Stimulated activated memory B cell treated with anti-CD40 and anti-IgM and Interleukin-4, amounts not matched to agents 10 μg/mL and 1 μg/mL and 100 μg/mL, for 72 hours (primary cell): ENCODE results near the gene LDHAL6A.
A peak's percentile ranks its signal among the peaks of the same experiment; 100 is the strongest.
"Not testable (repeated sequence)": the region's sequence is repeated elsewhere in the genome, so short reads cannot be mapped to it uniquely, and the experiment has no call there.

Experiments used
- ATAC-seq: fragments of 150-1000 bp; cut with Tn5 transposase; 2 replicates; pipeline ENCODE4 v1.10.0; 2021
- H3K27ac Mint-ChIP-seq: one replicate; pipeline ENCODE4 v1.8.0; 2022; ENCODE audit warnings: mild to moderate bottlenecking, mixed read lengths
- H3K27me3 Mint-ChIP-seq: one replicate; pipeline ENCODE4 v1.8.0; 2022; ENCODE audit warnings: mixed read lengths
- H3K36me3 Mint-ChIP-seq: one replicate; pipeline ENCODE4 v1.8.0; 2022; ENCODE audit warnings: mixed read lengths
- H3K4me1 Mint-ChIP-seq: one replicate; pipeline ENCODE4 v1.8.0; 2022; ENCODE audit warnings: mixed read lengths
- H3K4me3 Mint-ChIP-seq: one replicate; pipeline ENCODE4 v1.8.0; 2022; ENCODE audit warnings: mild to moderate bottlenecking, moderate library complexity, mixed read lengths
- H3K9me3 Mint-ChIP-seq: one replicate; pipeline ENCODE4 v1.8.0; 2022; ENCODE audit warnings: mixed read lengths

The LDHAL6A gene

GRCh38 chr11:18455686-18456372, at the start of gene LDHAL6A:
Gene LDHAL6A, plus strand, starts transcription at chr11:18455856. Its CDS starts 825 bp downstream, at chr11:18456681.
- H3K9me3 Mint-ChIP-seq, result no peaks in the 10 kb centered on the region
- no peaks in the 10 kb centered on the region for H3K27me3 Mint-ChIP-seq
- no peak within 1 kb of the TSS for H3K4me3 Mint-ChIP-seq
- peak; percentile 27 for ATAC-seq
- H3K36me3 Mint-ChIP-seq, result no peaks in the 10 kb centered on the region
- H3K4me1 Mint-ChIP-seq, result no peaks in the 10 kb centered on the region
- no peak within 1 kb of the TSS for H3K27ac Mint-ChIP-seq

GRCh38 chr11:18407400-18407799, 48.3 kb upstream of the LDHAL6A start:
- H3K4me1 Mint-ChIP-seq, H3K9me3 Mint-ChIP-seq, ATAC-seq, H3K27ac Mint-ChIP-seq, H3K27me3 Mint-ChIP-seq, H3K4me3 Mint-ChIP-seq: not testable (repeated sequence)
- peaks cover 35% of the 10 kb centered on the region for H3K36me3 Mint-ChIP-seq

GRCh38 chr11:18408558-18409291, 46.9 kb upstream of the LDHAL6A start:
- no peaks in the 10 kb centered on the region for H3K27me3 Mint-ChIP-seq
- H3K9me3 Mint-ChIP-seq, result no peaks in the 10 kb centered on the region
- no peak overlapping the region for H3K4me3 Mint-ChIP-seq
- no peak overlapping the region for H3K27ac Mint-ChIP-seq
- no peaks in the 10 kb centered on the region for H3K4me1 Mint-ChIP-seq
- H3K36me3 Mint-ChIP-seq, result peaks cover 24% of the 10 kb centered on the region
- no peak for ATAC-seq

GRCh38 chr11:18416459-18416858, 39.2 kb upstream of the LDHAL6A start:
- Mint-ChIP-seq H3K9me3 (no peaks in the 10 kb centered on the region), H3K27ac (no peak overlapping the region), H3K27me3 (no peaks in the 10 kb centered on the region), H3K4me1 (no peaks in the 10 kb centered on the region), H3K4me3 (no peak overlapping the region), H3K36me3 (no peaks in the 10 kb centered on the region)
- ATAC-seq, result no peak

GRCh38 chr11:18419040-18419439, 36.6 kb upstream of the LDHAL6A start:
- Mint-ChIP-seq H3K9me3 (no peaks in the 10 kb centered on the region), H3K36me3 (no peaks in the 10 kb centered on the region), H3K27ac (no peak overlapping the region), H3K4me3 (no peak overlapping the region), H3K4me1 (no peaks in the 10 kb centered on the region), H3K27me3 (no peaks in the 10 kb centered on the region)
- ATAC-seq, result no peak

- no peak overlapping the region for H3K27ac Mint-ChIP-seq
- no peaks in the 10 kb centered on the region for H3K9me3 Mint-ChIP-seq
- no peaks in the 10 kb centered on the region for H3K4me1 Mint-ChIP-seq
- H3K4me3 Mint-ChIP-seq, result no peak overlapping the region
- H3K36me3 Mint-ChIP-seq, result no peaks in the 10 kb centered on the region
- no peak for ATAC-seq
- H3K27me3 Mint-ChIP-seq, result no peaks in the 10 kb centered on the region
Observed at GRCh38 chr11:18420067-18420466, 35.6 kb upstream of the LDHAL6A start.

- ATAC-seq, result no peak
- Mint-ChIP-seq H3K27me3 (peaks cover 8% of the 10 kb centered on the region), H3K9me3 (no peaks in the 10 kb centered on the region), H3K4me1 (peaks cover 7% of the 10 kb centered on the region), H3K27ac (no peak overlapping the region), H3K36me3 (no peaks in the 10 kb centered on the region), H3K4me3 (no peak overlapping the region)
Observed at GRCh38 chr11:18427240-18427639, 28.4 kb upstream of the LDHAL6A start.

GRCh38 chr11:18429332-18429731, 26.3 kb upstream of the LDHAL6A start:
- Mint-ChIP-seq H3K4me1 (peaks cover 7% of the 10 kb centered on the region), H3K9me3 (no peaks in the 10 kb centered on the region), H3K27me3 (peaks cover 8% of the 10 kb centered on the region), H3K27ac (no peak overlapping the region), H3K36me3 (no peaks in the 10 kb centered on the region), H3K4me3 (no peak overlapping the region)
- ATAC-seq, result no peak

- no peak overlapping the region for H3K4me3 Mint-ChIP-seq
- no peak for ATAC-seq
- no peaks in the 10 kb centered on the region for H3K27me3 Mint-ChIP-seq
- no peak overlapping the region for H3K27ac Mint-ChIP-seq
- no peaks in the 10 kb centered on the region for H3K9me3 Mint-ChIP-seq
- H3K36me3 Mint-ChIP-seq, result no peaks in the 10 kb centered on the region
- no peaks in the 10 kb centered on the region for H3K4me1 Mint-ChIP-seq
Observed at GRCh38 chr11:18438691-18439090, 17.0 kb upstream of the LDHAL6A start.

GRCh38 chr11:18449251-18449650, 6.4 kb upstream of the LDHAL6A start:
- Mint-ChIP-seq H3K36me3 (no peaks in the 10 kb centered on the region), H3K27ac (no peak overlapping the region), H3K4me1 (no peaks in the 10 kb centered on the region), H3K9me3 (peaks cover 2% of the 10 kb centered on the region), H3K27me3 (peaks cover 9% of the 10 kb centered on the region), H3K4me3 (no peak overlapping the region)
- ATAC-seq, result peak; percentile 16

GRCh38 chr11:18452927-18453326, 2.7 kb upstream of the LDHAL6A start:
- Mint-ChIP-seq H3K27ac (no peak overlapping the region), H3K4me1 (no peaks in the 10 kb centered on the region), H3K9me3 (no peaks in the 10 kb centered on the region), H3K27me3 (no peaks in the 10 kb centered on the region), H3K36me3 (no peaks in the 10 kb centered on the region), H3K4me3 (no peak overlapping the region)
- no peak for ATAC-seq

- H3K36me3 Mint-ChIP-seq, result no peaks in the 10 kb centered on the region
- no peaks in the 10 kb centered on the region for H3K27me3 Mint-ChIP-seq
- H3K9me3 Mint-ChIP-seq, result no peaks in the 10 kb centered on the region
- H3K4me1 Mint-ChIP-seq, result no peaks in the 10 kb centered on the region
- no peak overlapping the region for H3K4me3 Mint-ChIP-seq
- no peak for ATAC-seq
- H3K27ac Mint-ChIP-seq, result no peak overlapping the region
Observed at GRCh38 chr11:18457450-18457849, 1.8 kb downstream of the LDHAL6A start.

GRCh38 chr11:18459634-18460033, 4.0 kb downstream of the LDHAL6A start:
- Mint-ChIP-seq H3K27me3 (no peaks in the 10 kb centered on the region), H3K27ac (no peak overlapping the region), H3K4me1 (no peaks in the 10 kb centered on the region), H3K4me3 (no peak overlapping the region), H3K36me3 (no peaks in the 10 kb centered on the region), H3K9me3 (no peaks in the 10 kb centered on the region)
- no peak for ATAC-seq

GRCh38 chr11:18461909-18462308, 6.3 kb downstream of the LDHAL6A start:
- H3K27me3 Mint-ChIP-seq, result no peaks in the 10 kb centered on the region
- H3K9me3 Mint-ChIP-seq, result no peaks in the 10 kb centered on the region
- no peaks in the 10 kb centered on the region for H3K4me1 Mint-ChIP-seq
- H3K36me3 Mint-ChIP-seq, result no peaks in the 10 kb centered on the region
- ATAC-seq, result no peak
- H3K4me3 Mint-ChIP-seq, result no peak overlapping the region
- no peak overlapping the region for H3K27ac Mint-ChIP-seq

GRCh38 chr11:18463439-18463838, 7.8 kb downstream of the LDHAL6A start:
- Mint-ChIP-seq H3K4me1 (no peaks in the 10 kb centered on the region), H3K9me3 (no peaks in the 10 kb centered on the region), H3K4me3 (no peak overlapping the region), H3K27ac (no peak overlapping the region), H3K36me3 (no peaks in the 10 kb centered on the region), H3K27me3 (no peaks in the 10 kb centered on the region)
- no peak for ATAC-seq

- H3K27ac Mint-ChIP-seq, result no peak overlapping the region
- H3K4me3 Mint-ChIP-seq, result no peak overlapping the region
- H3K9me3 Mint-ChIP-seq, result no peaks in the 10 kb centered on the region
- no peaks in the 10 kb centered on the region for H3K27me3 Mint-ChIP-seq
- no peaks in the 10 kb centered on the region for H3K36me3 Mint-ChIP-seq
- ATAC-seq, result no peak
- no peaks in the 10 kb centered on the region for H3K4me1 Mint-ChIP-seq
Observed at GRCh38 chr11:18466402-18466801, 10.7 kb downstream of the LDHAL6A start.
